ENCODE measurements around the gene ASCC1.
"Not testable (repeated sequence)": the region's sequence is repeated elsewhere in the genome, so short reads cannot be mapped to it uniquely, and the experiment has no call there.

The ASCC1 gene

GRCh38 chr10:72152286-72152685 lies 63.8 kb downstream of the ASCC1 start:
- TF ChIP-seq CTCF (IDR thresholded peaks at IDR 0.05; ENCODE audit: low read length, missing control alignments): no peak
- no peak for DNase-seq (ENCODE audit: low read depth)
- no peak overlapping the region for H3K4me3 ChIP-seq (replicated peaks; ENCODE audit: low read depth, low read length)

- not testable (repeated sequence) for H3K4me3 ChIP-seq (replicated peaks; ENCODE audit: low read depth, low read length); DNase-seq (ENCODE audit: low read depth)
Observed at GRCh38 chr10:72150746-72151478, 65.2 kb downstream of the ASCC1 start.

GRCh38 chr10:72147324-72147584 lies 68.8 kb downstream of the ASCC1 start:
- not testable (repeated sequence) for H3K4me3 ChIP-seq (replicated peaks; ENCODE audit: low read depth, low read length); DNase-seq (ENCODE audit: low read depth)

- no peak overlapping the region for H3K4me3 ChIP-seq (replicated peaks; ENCODE audit: low read depth, low read length)
- TF ChIP-seq CTCF (IDR thresholded peaks at IDR 0.05; ENCODE audit: low read length, missing control alignments): no peak
- no peak for DNase-seq (ENCODE audit: low read depth)
Observed at GRCh38 chr10:72146559-72147323, 69.3 kb downstream of the ASCC1 start.

GRCh38 chr10:72146071-72146470 lies 70.0 kb downstream of the ASCC1 start:
- DNase-seq (ENCODE audit: low read depth): no peak
- no peak overlapping the region for H3K4me3 ChIP-seq (replicated peaks; ENCODE audit: low read depth, low read length)
- TF ChIP-seq CTCF (IDR thresholded peaks at IDR 0.05; ENCODE audit: low read length, missing control alignments): no peak

DNA sequence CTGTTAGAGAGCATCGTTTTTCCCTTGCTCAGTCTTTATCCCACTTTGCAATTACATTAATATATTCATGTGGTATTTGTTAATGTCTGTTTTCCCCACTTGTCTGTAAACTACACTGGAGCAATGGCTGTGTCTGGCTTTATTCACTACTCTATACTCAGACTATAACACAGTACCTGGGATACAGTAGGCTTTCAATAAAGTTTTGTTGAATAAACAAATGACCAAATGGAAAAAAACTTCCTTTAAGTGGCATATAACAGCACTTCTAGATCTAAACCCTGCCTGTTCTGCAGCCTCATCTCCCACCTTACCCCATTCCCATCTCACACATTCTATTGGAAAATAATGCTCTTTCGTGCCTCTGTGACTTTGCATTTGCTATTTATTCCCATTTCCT lies 70.4 kb downstream of the ASCC1 start:
- no peak for DNase-seq (ENCODE audit: low read depth)
- no peak overlapping the region for H3K4me3 ChIP-seq (replicated peaks; ENCODE audit: low read depth, low read length)
- no peak for TF ChIP-seq CTCF (IDR thresholded peaks at IDR 0.05; ENCODE audit: low read length, missing control alignments)

- no peak for DNase-seq (ENCODE audit: low read depth)
- TF ChIP-seq CTCF (IDR thresholded peaks at IDR 0.05; ENCODE audit: low read length, missing control alignments): no peak
- H3K4me3 ChIP-seq (replicated peaks; ENCODE audit: low read depth, low read length): no peak overlapping the region
Observed at GRCh38 chr10:72140850-72141249, 75.2 kb downstream of the ASCC1 start.

GRCh38 chr10:72140174-72140573 lies 75.9 kb downstream of the ASCC1 start:
- no peak for TF ChIP-seq CTCF (IDR thresholded peaks at IDR 0.05; ENCODE audit: low read length, missing control alignments)
- DNase-seq (ENCODE audit: low read depth): no peak
- no peak overlapping the region for H3K4me3 ChIP-seq (replicated peaks; ENCODE audit: low read depth, low read length)

Data from fibroblast of pulmonary artery (primary cell).